ENCODE measurements around the gene MAP1B. TPM values are rescaled to one million over a fixed set of nuclear protein-coding genes. Genes with fewer than 3 reads are reported as not detected.

Gene MAP1B
- total and polyA plus RNA-seq, 9 of the 15 experiments (the other 6 are each of a cell fraction or from before 2014, with no cell fraction given), result 5.2 to 66.1 (median 17.3) TPM

DNA sequence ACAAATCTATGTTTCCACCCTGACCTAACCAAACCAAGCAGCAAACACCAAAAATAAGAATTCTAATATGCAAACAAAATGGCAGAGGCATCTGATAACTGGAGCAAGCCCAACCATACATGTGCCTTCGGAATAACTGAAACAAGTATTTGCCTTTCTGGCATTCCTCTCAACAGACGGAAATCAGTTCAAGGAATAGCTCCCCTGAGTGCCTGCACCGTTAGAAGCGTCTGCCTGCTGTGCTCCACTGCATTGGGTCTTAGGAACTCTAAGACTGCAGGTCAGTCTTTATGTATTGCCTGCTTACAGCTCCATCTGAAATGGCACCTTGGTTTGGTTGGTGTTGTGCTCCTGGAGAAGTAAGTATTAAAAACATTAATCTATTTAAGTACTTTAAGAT, 114.3 kb downstream of the MAP1B start (continued):
- TF ChIP-seq, protein P1, sequence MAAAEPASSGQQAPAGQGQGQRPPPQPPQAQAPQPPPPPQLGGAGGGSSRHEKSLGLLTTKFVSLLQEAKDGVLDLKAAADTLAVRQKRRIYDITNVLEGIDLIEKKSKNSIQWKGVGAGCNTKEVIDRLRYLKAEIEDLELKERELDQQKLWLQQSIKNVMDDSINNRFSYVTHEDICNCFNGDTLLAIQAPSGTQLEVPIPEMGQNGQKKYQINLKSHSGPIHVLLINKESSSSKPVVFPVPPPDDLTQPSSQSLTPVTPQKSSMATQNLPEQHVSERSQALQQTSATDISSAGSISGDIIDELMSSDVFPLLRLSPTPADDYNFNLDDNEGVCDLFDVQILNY (CRISPR knock-in tag; IDR thresholded peaks at IDR 0.05), result no peak
- TF ChIP-seq TAF9B (IDR thresholded peaks at IDR 0.05; ENCODE audit: partially characterized antibody), result no peak
- TF ChIP-seq RBM15 (IDR thresholded peaks at IDR 0.05; ENCODE audit: insufficient read depth, low read length), result no peak
- no peak for TF ChIP-seq KDM5B (IDR thresholded peaks at IDR 0.05; ENCODE audit: insufficient replicate concordance, low read depth, low read length)
- TF ChIP-seq, protein P2, sequence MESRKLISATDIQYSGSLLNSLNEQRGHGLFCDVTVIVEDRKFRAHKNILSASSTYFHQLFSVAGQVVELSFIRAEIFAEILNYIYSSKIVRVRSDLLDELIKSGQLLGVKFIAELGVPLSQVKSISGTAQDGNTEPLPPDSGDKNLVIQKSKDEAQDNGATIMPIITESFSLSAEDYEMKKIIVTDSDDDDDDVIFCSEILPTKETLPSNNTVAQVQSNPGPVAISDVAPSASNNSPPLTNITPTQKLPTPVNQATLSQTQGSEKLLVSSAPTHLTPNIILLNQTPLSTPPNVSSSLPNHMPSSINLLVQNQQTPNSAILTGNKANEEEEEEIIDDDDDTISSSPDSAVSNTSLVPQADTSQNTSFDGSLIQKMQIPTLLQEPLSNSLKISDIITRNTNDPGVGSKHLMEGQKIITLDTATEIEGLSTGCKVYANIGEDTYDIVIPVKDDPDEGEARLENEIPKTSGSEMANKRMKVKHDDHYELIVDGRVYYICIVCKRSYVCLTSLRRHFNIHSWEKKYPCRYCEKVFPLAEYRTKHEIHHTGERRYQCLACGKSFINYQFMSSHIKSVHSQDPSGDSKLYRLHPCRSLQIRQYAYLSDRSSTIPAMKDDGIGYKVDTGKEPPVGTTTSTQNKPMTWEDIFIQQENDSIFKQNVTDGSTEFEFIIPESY (CRISPR knock-in tag; IDR thresholded peaks at IDR 0.05), result no peak

DNA sequence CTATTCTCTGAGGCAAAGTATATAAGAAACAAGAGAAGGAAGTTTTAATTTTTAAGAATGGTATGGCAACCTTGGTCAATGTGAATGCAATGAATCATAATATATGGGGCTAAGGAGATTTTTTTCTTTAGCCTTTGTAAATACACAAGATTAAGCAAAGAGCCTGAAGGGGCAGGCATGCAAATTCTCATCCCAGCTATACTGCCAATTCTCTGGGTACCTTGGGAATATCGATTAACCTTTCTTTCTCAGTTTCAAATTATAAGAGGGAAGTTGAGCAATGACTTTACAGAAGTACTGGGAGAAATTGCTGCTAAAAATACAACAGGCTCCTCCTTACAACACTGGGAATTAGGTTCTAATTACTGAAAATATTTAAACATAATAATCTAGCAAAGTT, 115.2 kb downstream of the MAP1B start:
- H3K9me1 ChIP-seq (ENCODE audit: control insufficient read depth, insufficient read depth, low read length), result no peaks in the 10 kb centered on the region

More for the DNA sequence above, 115.2 kb downstream of the MAP1B start:
- H3K79me2 ChIP-seq (ENCODE audit: control insufficient read depth, insufficient read depth, low read length), result no peaks in the 10 kb centered on the region; the same call in 2 of the 3 replicates
- no peaks in the 10 kb centered on the region for H4K20me1 ChIP-seq (replicated peaks; ENCODE audit: control insufficient read depth, insufficient read depth, low read length)
- TF ChIP-seq, protein P3, sequence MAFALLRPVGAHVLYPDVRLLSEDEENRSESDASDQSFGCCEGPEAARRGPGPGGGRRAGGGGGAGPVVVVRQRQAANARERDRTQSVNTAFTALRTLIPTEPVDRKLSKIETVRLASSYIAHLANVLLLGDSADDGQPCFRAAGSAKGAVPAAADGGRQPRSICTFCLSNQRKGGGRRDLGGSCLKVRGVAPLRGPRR (CRISPR knock-in tag; IDR thresholded peaks at IDR 0.05), result no peak
- TF ChIP-seq TAF1 (IDR thresholded peaks at IDR 0.05; ENCODE audit: control insufficient read depth, extremely low read depth, insufficient read depth, low read length, severe bottlenecking) (no peak), CHD4 (IDR thresholded peaks at IDR 0.05; ENCODE audit: insufficient read depth, insufficient replicate concordance, low read depth, low read length, poor library complexity, severe bottlenecking) (no peak), PHTF2 (CRISPR knock-in tag; IDR thresholded peaks at IDR 0.05) (no peak)
- TF ChIP-seq, protein P4, sequence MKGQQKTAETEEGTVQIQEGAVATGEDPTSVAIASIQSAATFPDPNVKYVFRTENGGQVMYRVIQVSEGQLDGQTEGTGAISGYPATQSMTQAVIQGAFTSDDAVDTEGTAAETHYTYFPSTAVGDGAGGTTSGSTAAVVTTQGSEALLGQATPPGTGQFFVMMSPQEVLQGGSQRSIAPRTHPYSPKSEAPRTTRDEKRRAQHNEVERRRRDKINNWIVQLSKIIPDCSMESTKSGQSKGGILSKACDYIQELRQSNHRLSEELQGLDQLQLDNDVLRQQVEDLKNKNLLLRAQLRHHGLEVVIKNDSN (CRISPR knock-in tag; IDR thresholded peaks at IDR 0.05), result no peak
- H2AFZ ChIP-seq (ENCODE audit: low read depth, low read length), result no peak overlapping the region
- intact Hi-C loops (cut with micrococcal nuclease) (no loop called here), in situ Hi-C loops (cut with MboI) (no loop called here)
- H3K9ac ChIP-seq (ENCODE audit: insufficient read depth in 1 of 2, low read depth in 2 of 2, low read length in 2 of 2), result no peak overlapping the region
- peaks cover 99% of the 10 kb centered on the region for H3K36me3 ChIP-seq (ENCODE audit: control insufficient read depth, insufficient read depth, low read length)
- DNase-seq (ENCODE audit: extremely low read depth in 1 of 4, low spot score in 3 of 4) (no peak), FAIRE-seq (no peak), ATAC-seq (no peak)
- ChIA-PET CTCF (ENCODE audit: low intra/inter-chr PET ratio) (no interaction called here), POLR2A (interaction anchor here (1.5 kb wide), 1 partner anchor 9 kb away, joined by 7 read pairs; no protein-coding TSS in a partner anchor)
- H3K4me2 ChIP-seq (ENCODE audit: insufficient read depth, low read length), result no peak overlapping the region
- H3K27ac ChIP-seq (ENCODE audit: extremely low read depth, low read depth, low read length), result no peak overlapping the region
- BruUV-seq (replicated peaks), result no TSS peak
- H3K27me3 ChIP-seq (ENCODE audit: control insufficient read depth in 2 of 2, insufficient read depth in 2 of 2, low read length in 2 of 2), result no peaks in the 10 kb centered on the region
- peaks cover 0 to 14% of the 10 kb centered on the region in 2 experiments; a peak in 3 of 5 replicates for H3K4me1 ChIP-seq (replicated peaks in 1 of 2; ENCODE audit: control insufficient read depth in 2 of 2, insufficient read depth in 2 of 2, low read length in 2 of 2)
- no peaks in the 10 kb centered on the region for H3K9me3 ChIP-seq (replicated peaks; ENCODE audit: control insufficient read depth, insufficient read depth, low read depth, low read length)
- no peak overlapping the region for H3K4me3 ChIP-seq
- WGBS (ENCODE audit: insufficient coverage, low coverage, missing lambda C conversion rate), result 100% methylated on average over 1 of the region's 1 CpG

Data from K562 (cell line).